ENCODE results near the gene OSBPL2.

DNA sequence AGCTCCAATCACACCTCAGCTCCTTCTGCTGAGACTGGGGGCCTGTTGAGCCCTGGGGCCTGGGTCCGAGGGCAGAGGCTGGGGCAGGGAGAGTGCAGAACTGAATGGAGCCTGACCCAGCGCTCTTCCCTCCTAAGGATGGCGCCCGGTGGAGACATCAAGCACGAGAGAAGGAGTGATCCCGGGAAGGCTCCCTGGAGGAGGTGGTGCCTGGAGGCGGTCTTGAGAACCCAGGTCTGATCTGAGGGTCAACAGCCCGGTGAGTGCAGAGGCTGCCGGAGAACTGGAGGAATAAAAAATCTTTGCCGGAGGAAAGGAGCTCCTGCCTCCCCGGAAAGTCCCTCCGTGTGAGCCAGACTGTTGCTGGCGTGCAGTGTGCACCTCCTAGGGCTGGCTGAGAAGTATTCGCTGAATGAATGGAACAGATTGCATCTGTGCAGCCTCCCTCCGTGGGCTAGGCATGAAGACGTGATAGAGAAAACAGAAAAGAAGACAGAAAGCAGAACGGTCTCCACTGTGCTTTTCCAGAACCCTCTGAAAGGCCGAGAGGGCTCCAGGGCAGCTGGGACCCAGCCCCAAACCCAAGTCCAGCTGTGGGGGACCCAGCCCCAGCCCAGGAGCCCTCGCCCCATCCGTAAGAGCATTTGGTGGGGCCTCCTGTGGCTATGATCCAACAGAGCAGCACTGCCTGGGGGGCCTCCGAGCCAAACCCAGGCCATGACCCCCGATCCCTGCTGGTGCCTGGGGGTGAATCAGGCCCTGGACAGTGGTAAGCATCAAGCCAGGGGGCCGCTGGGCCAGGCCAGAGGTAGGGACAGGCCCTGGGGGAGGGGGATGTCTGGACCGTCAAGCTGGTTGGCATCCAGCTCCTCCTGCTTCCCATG, 11.4 kb upstream of the OSBPL2 start:
- TF ChIP-seq CTCF (IDR thresholded peaks at IDR 0.05) = no peak
- TF ChIP-seq FOXP1 (CRISPR knock-in tag; IDR thresholded peaks at IDR 0.05; ENCODE audit: borderline replicate concordance) = no peak
- no peak for TF ChIP-seq NFYB (CRISPR knock-in tag; conservative IDR thresholded peaks at IDR 0.05; ENCODE audit: low read depth)
- TF ChIP-seq, protein P1, sequence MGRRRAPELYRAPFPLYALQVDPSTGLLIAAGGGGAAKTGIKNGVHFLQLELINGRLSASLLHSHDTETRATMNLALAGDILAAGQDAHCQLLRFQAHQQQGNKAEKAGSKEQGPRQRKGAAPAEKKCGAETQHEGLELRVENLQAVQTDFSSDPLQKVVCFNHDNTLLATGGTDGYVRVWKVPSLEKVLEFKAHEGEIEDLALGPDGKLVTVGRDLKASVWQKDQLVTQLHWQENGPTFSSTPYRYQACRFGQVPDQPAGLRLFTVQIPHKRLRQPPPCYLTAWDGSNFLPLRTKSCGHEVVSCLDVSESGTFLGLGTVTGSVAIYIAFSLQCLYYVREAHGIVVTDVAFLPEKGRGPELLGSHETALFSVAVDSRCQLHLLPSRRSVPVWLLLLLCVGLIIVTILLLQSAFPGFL (CRISPR knock-in tag; IDR thresholded peaks at IDR 0.05; ENCODE audit: borderline replicate concordance) = no peak
- no peak for TF ChIP-seq CREM (CRISPR knock-in tag; IDR thresholded peaks at IDR 0.05)
- no peak for TF ChIP-seq STAT6 (CRISPR knock-in tag; conservative IDR thresholded peaks at IDR 0.05; ENCODE audit: low read depth)
- TF ChIP-seq, protein P2, sequence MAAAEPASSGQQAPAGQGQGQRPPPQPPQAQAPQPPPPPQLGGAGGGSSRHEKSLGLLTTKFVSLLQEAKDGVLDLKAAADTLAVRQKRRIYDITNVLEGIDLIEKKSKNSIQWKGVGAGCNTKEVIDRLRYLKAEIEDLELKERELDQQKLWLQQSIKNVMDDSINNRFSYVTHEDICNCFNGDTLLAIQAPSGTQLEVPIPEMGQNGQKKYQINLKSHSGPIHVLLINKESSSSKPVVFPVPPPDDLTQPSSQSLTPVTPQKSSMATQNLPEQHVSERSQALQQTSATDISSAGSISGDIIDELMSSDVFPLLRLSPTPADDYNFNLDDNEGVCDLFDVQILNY (CRISPR knock-in tag; IDR thresholded peaks at IDR 0.05) = no peak
- no peak for TF ChIP-seq ATF3 (CRISPR knock-in tag; conservative IDR thresholded peaks at IDR 0.05)
- TF ChIP-seq, protein P3, sequence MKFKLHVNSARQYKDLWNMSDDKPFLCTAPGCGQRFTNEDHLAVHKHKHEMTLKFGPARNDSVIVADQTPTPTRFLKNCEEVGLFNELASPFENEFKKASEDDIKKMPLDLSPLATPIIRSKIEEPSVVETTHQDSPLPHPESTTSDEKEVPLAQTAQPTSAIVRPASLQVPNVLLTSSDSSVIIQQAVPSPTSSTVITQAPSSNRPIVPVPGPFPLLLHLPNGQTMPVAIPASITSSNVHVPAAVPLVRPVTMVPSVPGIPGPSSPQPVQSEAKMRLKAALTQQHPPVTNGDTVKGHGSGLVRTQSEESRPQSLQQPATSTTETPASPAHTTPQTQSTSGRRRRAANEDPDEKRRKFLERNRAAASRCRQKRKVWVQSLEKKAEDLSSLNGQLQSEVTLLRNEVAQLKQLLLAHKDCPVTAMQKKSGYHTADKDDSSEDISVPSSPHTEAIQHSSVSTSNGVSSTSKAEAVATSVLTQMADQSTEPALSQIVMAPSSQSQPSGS (CRISPR knock-in tag; IDR thresholded peaks at IDR 0.05; ENCODE audit: borderline replicate concordance, low read depth) = no peak
- TF ChIP-seq, protein P4, sequence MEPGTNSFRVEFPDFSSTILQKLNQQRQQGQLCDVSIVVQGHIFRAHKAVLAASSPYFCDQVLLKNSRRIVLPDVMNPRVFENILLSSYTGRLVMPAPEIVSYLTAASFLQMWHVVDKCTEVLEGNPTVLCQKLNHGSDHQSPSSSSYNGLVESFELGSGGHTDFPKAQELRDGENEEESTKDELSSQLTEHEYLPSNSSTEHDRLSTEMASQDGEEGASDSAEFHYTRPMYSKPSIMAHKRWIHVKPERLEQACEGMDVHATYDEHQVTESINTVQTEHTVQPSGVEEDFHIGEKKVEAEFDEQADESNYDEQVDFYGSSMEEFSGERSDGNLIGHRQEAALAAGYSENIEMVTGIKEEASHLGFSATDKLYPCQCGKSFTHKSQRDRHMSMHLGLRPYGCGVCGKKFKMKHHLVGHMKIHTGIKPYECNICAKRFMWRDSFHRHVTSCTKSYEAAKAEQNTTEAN (CRISPR knock-in tag; IDR thresholded peaks at IDR 0.05) = no peak
- no peak for TF ChIP-seq ZNF263 (CRISPR knock-in tag; IDR thresholded peaks at IDR 0.05; ENCODE audit: low read depth)

All from WTC11 (cell line).